Umbilical cord (tissue), 2 donors: ENCODE results near the gene ZBTB43. TPM values are rescaled to one million over a fixed set of nuclear protein-coding genes. Genes with fewer than 3 reads are reported as not detected.

Experiments used
- DNase-seq: peaks from one replicate; pipeline ENCODE4 v3.0.0-alpha.2; 2015; ENCODE audit warnings: low spot score
- total RNA-seq: library from RNA; depleted of rRNA; stranded (reverse); fragments of >200 nt; gene quantifications from one replicate; pipeline ENCODE4 v1.2.3, GENCODE V29; 2014; ENCODE audit warnings: low replicate concordance; ENCODE audit not compliant: insufficient read depth

Gene ZBTB43
- total RNA-seq, 1 donor from 2014 or later: 9.9 TPM

GRCh38 chr9:126886034-126886822 lies 81.4 kb downstream of the ZBTB43 start:
- DNase-seq: no peak

DNA sequence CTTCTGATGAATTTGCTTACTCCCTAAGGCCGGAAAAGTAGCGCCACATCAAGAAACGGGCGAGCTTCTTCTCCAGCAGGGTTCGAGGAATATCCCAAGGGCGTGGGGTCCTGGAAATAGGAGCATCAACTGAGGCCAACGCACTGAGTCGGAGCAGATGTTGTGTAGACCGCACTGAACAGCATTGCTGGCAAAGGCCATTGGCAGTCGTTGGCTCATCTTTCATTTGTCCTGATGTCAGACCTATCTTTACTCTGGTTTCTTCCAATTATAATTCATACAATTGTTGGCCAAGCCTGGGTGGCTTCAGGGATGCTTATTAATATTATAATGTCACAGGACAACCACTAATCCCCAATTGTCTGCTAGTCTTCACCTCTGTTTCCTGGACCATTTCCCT lies 82.1 kb downstream of the ZBTB43 start:
- no peak for DNase-seq

Other genes with a start within 250 kb of the ZBTB43 start
- not detected for gene LMX1B, start 191.1 kb upstream of the ZBTB43 start, total RNA-seq
- gene ZBTB34, start 55.6 kb downstream of the ZBTB43 start, total RNA-seq: 21.4 TPM
- gene RALGPS1, start 109.7 kb downstream of the ZBTB43 start, total RNA-seq: 2.9 TPM